ENCODE results near the gene ROCK2.
A peak's percentile ranks its signal among the peaks of the same experiment; 100 is the strongest.
"Not testable (repeated sequence)": the region's sequence is repeated elsewhere in the genome, so short reads cannot be mapped to it uniquely, and the experiment has no call there.

ROCK2 gene

GRCh38 chr2:11343368-11343649 lies 1.1 kb downstream of the ROCK2 start:
- FAIRE-seq: no peak
- DNase-seq (ENCODE audit: extremely low spot score, insufficient read length, low read depth): no peak

- FAIRE-seq (peak; percentile 65), DNase-seq (ENCODE audit: extremely low spot score, insufficient read length, low read depth) (no peak)
Measured at GRCh38 chr2:11342551-11343367, 1.7 kb downstream of the ROCK2 start.

GRCh38 chr2:11340717-11341116 lies 3.7 kb downstream of the ROCK2 start:
- FAIRE-seq (no peak), DNase-seq (ENCODE audit: extremely low spot score, insufficient read length, low read depth) (no peak)

- DNase-seq (ENCODE audit: extremely low spot score, insufficient read length, low read depth) (no peak), FAIRE-seq (no peak)
Measured at GRCh38 chr2:11339508-11340083, 4.8 kb downstream of the ROCK2 start.

GRCh38 chr2:11338580-11338979 lies 5.9 kb downstream of the ROCK2 start:
- FAIRE-seq (no peak), DNase-seq (ENCODE audit: extremely low spot score, insufficient read length, low read depth) (no peak)

- DNase-seq (ENCODE audit: extremely low spot score, insufficient read length, low read depth): no peak
- no peak for FAIRE-seq
Measured at GRCh38 chr2:11337909-11338308, 6.5 kb downstream of the ROCK2 start.

GRCh38 chr2:11336189-11336588 lies 8.2 kb downstream of the ROCK2 start:
- DNase-seq (ENCODE audit: extremely low spot score, insufficient read length, low read depth) (no peak), FAIRE-seq (no peak)

GRCh38 chr2:11333427-11334183 lies 10.8 kb downstream of the ROCK2 start:
- FAIRE-seq: no peak

GRCh38 chr2:11332596-11332995 lies 11.8 kb downstream of the ROCK2 start:
- DNase-seq (ENCODE audit: extremely low spot score, insufficient read length, low read depth) (no peak), FAIRE-seq (no peak)

More at GRCh38 chr2:11333427-11334183, 10.8 kb downstream of the ROCK2 start:
- DNase-seq (ENCODE audit: extremely low spot score, insufficient read length, low read depth): no peak

- FAIRE-seq (no peak), DNase-seq (ENCODE audit: extremely low spot score, insufficient read length, low read depth) (no peak)
Measured at GRCh38 chr2:11330457-11331142, 13.8 kb downstream of the ROCK2 start.

- FAIRE-seq (no peak), DNase-seq (ENCODE audit: extremely low spot score, insufficient read length, low read depth) (no peak)
Measured at GRCh38 chr2:11329776-11330175, 14.7 kb downstream of the ROCK2 start.

GRCh38 chr2:11328522-11328921 lies 15.9 kb downstream of the ROCK2 start:
- DNase-seq (ENCODE audit: extremely low spot score, insufficient read length, low read depth); FAIRE-seq: not testable (repeated sequence)

GRCh38 chr2:11327871-11328270 lies 16.6 kb downstream of the ROCK2 start:
- no peak for DNase-seq (ENCODE audit: extremely low spot score, insufficient read length, low read depth)
- no peak for FAIRE-seq

- DNase-seq (ENCODE audit: extremely low spot score, insufficient read length, low read depth): no peak
- FAIRE-seq: no peak
Measured at GRCh38 chr2:11326677-11327211, 17.7 kb downstream of the ROCK2 start.

- FAIRE-seq (peak; percentile 18), DNase-seq (ENCODE audit: extremely low spot score, insufficient read length, low read depth) (no peak)
Measured at GRCh38 chr2:11325961-11326676, 18.3 kb downstream of the ROCK2 start.

- no peak for FAIRE-seq
Measured at GRCh38 chr2:11321847-11322246, 22.6 kb downstream of the ROCK2 start.

GRCh38 chr2:11320698-11321492 lies 23.5 kb downstream of the ROCK2 start:
- DNase-seq (ENCODE audit: extremely low spot score, insufficient read length, low read depth): no peak
- no peak for FAIRE-seq

More at GRCh38 chr2:11321847-11322246, 22.6 kb downstream of the ROCK2 start:
- no peak for DNase-seq (ENCODE audit: extremely low spot score, insufficient read length, low read depth)

- no peak for DNase-seq (ENCODE audit: extremely low spot score, insufficient read length, low read depth)
- FAIRE-seq: no peak
Measured at GRCh38 chr2:11319939-11320338, 24.5 kb downstream of the ROCK2 start.
